Measurements from ENCODE around the gene CHRNA5.

CHRNA5 gene

DNA sequence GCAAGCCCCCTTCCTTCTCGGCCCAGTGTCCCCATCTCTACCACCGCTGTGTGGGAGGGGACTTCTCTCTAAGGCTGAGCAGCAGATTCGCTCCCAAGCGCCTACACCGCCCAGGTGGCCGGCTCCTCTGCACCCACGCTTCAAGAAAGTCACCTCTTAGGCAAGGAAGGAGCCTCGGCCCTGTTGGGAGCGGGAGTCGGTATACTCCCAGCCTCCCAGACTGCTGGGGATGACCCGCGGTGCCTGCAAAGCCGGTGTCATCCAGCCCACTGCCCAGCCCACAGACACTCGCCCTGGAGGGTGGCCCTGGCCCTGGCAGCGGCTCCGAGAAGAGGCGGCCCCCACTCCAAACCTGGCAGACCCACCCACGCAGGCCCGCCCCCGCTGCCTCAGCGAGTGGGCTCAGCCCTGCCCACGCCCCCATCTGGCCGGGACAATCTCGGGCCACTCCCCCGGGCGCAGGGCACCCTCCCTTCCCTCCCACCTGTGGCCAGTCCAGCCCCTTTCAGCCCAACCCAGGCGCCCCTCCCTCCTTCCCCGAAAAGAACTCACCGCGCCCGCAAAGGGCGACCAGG is 75.3 kb downstream of the CHRNA5 start:
- DNase-seq = no peak

DNA sequence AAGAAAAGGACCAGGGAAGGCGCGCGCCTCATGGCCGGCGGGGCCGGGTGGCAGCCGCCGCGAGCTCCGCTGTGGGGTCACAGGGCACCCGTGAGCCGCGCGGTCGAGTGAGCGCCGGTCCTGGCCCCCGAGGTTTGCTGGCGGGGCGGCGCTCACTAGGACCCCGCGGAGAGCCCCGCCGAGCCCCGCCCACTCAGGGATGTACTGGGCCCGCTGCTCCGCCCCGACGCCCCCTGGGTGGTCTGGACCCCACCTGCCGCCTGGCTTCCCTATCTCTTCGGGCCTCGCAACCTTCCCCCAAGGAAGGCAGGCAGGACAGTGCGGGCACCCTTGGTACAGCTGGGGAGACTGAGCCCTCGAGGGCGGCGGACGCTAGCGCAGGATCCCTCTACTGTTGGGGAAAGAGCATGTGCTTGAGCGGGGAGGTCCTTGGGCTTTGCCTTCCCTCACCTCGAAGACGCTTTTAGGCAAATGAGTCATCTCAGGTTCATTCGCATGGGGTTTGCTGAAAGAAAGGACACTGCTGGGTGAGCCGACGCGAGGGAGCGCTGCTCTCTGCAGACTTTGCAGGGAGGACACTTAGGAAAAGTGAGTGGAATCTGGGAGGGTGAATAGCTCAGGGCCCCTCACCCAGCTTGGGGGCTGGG is 75.9 kb downstream of the CHRNA5 start, which contains the start of gene CHRNB4:
Gene CHRNB4 (minus strand): TSS at position 109 of the 647 bp plus-strand sequence. CDS start 77 bp downstream, at position 32.
- DNase-seq = no peak

GRCh38 chr15:78641749-78642275 is 76.5 kb downstream of the CHRNA5 start:
- no peak for DNase-seq

DNA sequence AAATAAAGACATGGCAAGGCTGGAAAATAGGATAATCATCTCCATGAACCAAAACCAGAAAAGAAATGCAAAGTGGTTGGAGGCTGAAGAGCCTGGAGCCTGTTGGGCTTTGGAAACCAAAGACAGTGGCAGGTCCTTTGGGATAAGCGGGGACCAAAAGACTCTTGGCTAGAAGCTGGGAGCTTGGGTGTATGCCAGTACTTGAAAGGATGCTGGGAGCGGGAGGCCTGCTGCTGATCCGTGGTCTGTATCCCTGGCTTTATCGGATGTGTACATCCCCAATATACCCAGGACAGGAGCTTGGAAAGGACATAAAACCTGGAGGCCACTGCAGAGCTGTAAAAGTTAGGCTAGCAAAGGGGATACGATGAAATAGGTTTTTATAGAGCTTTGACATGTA is 77.0 kb downstream of the CHRNA5 start:
- DNase-seq = no peak

All from SHP77 treated with DMSO at 0.1 percent for 48 hours (cell line).